Measurements from ENCODE around the gene DNHD1.

Gene DNHD1

GRCh38 chr11:6596239-6596877, 99.3 kb downstream of the DNHD1 start:
- no peak for DNase-seq

DNA sequence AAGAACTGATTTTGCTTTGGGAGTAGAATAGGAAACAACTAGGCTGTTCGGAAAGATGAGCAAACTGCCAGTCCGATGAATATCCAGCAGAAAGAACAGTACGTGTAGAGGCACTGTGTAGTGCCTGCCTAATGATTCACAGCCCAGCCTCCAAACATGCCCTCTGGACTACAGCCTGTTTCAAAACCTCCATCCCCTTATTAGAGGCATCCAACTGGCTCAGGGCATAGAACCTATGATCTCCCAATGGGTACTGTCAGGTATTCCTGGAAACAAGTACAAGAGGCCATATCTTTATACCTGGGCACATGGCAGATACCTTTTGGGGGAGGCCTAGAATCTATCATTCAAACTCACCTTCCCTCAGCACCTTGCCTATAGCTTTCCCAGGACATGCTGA, 101.5 kb downstream of the DNHD1 start:
- DNase-seq = no peak

- no peak for DNase-seq
These were observed 102.4 kb downstream of the DNHD1 start for GRCh38 chr11:6599449-6599848.

GRCh38 chr11:6599881-6600390, 102.9 kb downstream of the DNHD1 start:
- DNase-seq = no peak

DNA sequence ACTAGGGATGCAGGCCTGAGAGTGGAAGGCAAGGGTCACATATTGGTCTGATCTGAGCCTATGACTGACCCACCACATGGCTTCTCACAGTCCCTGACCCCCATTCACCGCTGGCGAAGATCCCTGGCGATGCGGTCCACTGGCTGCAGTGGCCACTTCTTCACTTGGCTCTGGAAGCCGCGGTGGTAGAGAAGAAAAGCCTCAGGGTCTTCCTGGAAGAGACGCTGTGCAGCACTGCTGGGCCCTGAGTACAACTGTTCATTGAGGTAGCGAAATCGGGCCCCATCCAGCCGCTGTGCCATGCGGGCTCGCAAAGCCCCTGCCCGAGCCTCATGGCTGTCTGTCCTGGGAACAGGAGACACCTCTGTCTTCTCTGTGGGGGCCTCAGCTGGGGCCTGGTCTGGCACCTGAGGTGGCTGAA, 104.0 kb downstream of the DNHD1 start:
- no peak for DNase-seq

- DNase-seq = no peak
These were observed 105.2 kb downstream of the DNHD1 start for GRCh38 chr11:6602096-6602940.

- DNase-seq = peak; percentile 94
These were observed 106.4 kb downstream of the DNHD1 start, which contains the start of the genes ILK and RRP8 for GRCh38 chr11:6603287-6604080. Gene ILK (plus strand): TSS chr11:6603774. CDS start chr11:6604272, 498 bp downstream. Gene RRP8 (minus strand): TSS chr11:6603616. CDS start chr11:6603502, 114 bp downstream.

DNA sequence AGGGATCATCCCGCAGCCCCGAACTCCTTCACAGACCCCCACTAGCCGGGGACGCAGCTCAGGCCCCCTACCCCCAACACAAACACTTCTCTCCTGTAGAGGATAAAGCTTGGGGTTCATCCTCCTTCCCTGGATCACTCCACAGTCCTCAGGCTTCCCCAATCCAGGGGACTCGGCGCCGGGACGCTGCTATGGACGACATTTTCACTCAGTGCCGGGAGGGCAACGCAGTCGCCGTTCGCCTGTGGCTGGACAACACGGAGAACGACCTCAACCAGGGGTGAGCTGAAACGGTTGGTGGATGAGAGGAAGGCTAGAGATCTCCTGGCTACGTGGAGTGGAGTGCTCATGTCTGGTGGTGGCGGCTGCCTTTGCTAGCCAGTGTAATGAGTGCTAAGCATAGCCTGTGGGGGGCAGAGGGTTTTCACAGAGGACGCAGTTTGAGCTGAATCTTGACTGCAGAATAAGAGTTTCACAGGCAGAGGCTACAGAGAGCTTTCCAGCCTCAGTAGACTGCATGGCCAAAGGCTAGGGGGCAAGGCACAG, 107.1 kb downstream of the DNHD1 start:
- DNase-seq = peak; percentile 77

- no peak for DNase-seq
These were observed 107.7 kb downstream of the DNHD1 start for GRCh38 chr11:6604790-6605189.

DNA sequence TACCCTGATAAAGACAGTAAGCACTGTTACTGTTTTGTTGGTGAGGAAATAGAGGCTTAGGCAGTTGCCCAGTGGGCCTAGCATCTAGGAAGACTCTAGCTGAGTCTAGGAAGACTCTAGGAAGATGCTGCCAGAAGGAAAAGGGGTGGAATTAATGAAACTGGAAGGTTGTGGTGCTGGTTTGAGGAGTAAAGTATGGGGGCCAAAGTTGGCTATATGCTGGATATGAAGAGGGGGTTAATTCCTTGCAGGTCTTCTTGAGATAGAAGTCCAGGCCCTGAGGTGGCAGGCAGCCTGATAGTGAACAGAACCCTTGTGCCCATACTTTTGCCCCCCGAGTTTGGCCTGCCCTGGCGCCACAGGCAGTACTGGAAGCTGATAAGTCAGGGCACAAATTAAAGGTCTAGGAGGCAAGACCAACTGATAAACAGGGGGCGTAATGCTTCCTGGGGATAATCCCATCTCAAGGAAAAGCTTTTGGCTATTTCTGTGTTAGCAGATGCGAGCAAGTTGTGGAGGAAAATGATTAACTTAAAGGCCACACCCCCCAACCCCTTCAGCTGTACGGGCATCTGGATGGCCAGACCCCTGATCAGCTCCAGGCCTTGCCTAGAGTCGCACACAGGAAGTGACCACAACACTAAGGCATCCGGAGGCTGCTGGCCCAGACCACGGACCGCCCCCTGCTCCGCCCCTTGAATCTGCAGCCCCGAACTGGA, 109.5 kb downstream of the DNHD1 start:
- DNase-seq = peak; percentile 97

DNA sequence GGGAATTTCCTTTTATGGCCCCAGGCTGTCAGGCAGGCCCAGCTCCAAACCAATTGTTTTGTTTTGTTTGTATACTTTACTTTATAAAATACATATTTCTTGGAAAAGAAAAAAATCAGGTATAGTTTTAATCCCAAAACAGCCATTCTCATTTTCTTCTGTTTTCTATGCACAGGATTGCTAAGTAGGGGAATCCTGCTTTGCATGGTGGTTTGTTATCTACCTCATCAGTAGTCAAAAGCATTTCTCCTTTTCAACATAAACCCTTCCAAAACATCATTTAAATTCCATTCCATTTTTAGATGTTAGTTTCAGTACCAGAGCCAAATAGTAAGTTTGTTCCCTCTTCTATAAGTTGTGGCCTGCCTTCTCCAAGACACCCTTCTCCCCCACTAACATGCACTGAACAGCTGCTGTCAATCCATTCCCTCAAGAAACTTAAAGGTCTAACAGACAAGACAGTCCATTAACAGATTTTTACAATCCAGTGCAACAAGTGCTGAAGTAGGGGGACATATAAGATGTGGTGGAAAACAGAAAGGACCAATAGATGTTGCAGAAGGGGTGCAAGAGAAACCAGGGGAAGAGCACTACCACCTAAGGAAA, 110.2 kb downstream of the DNHD1 start:
- DNase-seq = no peak

DNA sequence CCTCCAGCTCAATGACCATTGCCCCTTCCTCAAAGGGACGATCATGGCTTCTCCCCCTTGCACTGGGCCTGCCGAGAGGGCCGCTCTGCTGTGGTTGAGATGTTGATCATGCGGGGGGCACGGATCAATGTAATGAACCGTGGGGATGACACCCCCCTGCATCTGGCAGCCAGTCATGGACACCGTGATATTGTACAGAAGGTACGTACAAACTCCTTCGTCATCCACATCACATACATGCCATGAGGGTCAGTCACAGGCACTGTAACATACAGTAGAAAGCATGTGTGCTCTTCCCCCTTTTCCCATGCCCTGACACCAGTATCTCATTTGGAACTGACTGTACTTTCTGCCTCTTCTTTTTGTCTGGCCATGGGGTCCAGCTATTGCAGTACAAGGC, 110.9 kb downstream of the DNHD1 start:
- DNase-seq = no peak

DNA sequence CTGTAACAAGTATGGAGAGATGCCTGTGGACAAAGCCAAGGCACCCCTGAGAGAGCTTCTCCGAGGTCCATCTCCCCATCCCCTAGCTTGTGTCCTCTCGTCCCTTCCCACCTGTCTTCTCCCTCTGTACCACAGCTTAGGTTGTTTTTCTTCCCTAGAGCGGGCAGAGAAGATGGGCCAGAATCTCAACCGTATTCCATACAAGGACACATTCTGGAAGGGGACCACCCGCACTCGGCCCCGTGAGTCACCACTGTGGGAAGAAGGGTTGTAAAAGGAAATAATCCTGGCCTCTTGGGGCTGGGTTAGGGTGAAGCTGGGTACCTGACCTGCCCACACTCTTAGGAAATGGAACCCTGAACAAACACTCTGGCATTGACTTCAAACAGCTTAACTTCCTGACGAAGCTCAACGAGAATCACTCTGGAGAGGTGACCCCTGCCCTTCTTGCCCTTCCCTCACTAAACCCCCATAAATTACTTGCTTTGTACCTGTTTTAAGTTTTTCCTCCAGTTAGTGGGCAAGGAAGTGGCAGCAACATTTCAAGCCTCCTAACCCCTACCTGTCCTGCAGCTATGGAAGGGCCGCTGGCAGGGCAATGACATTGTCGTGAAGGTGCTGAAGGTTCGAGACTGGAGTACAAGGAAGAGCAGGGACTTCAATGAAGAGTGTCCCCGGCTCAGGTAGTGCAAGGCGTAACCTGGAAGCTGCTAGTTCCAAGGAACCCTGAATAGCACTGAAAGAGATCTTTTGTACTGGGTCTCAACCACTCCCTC, 111.8 kb downstream of the DNHD1 start:
- DNase-seq = no peak

DNA sequence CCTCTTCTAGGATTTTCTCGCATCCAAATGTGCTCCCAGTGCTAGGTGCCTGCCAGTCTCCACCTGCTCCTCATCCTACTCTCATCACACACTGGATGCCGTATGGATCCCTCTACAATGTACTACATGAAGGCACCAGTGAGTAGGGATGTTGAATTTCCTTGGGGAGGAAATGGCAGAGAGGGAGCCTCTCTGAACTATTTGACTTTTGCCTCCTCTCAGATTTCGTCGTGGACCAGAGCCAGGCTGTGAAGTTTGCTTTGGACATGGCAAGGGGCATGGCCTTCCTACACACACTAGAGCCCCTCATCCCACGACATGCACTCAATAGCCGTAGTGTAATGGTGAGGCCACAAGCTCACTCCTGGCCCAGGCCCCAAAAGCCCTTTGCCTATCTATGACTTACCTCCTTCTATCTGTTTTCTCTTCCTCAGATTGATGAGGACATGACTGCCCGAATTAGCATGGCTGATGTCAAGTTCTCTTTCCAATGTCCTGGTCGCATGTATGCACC, 112.5 kb downstream of the DNHD1 start:
- no peak for DNase-seq

- DNase-seq = peak; percentile 15
These were observed 113.5 kb downstream of the DNHD1 start for GRCh38 chr11:6610591-6610990.

- peak; percentile 6 for DNase-seq
These were observed 114.2 kb downstream of the DNHD1 start for GRCh38 chr11:6611092-6611962.

GRCh38 chr11:6611963-6612212, 114.8 kb downstream of the DNHD1 start:
- no peak for DNase-seq

DNA sequence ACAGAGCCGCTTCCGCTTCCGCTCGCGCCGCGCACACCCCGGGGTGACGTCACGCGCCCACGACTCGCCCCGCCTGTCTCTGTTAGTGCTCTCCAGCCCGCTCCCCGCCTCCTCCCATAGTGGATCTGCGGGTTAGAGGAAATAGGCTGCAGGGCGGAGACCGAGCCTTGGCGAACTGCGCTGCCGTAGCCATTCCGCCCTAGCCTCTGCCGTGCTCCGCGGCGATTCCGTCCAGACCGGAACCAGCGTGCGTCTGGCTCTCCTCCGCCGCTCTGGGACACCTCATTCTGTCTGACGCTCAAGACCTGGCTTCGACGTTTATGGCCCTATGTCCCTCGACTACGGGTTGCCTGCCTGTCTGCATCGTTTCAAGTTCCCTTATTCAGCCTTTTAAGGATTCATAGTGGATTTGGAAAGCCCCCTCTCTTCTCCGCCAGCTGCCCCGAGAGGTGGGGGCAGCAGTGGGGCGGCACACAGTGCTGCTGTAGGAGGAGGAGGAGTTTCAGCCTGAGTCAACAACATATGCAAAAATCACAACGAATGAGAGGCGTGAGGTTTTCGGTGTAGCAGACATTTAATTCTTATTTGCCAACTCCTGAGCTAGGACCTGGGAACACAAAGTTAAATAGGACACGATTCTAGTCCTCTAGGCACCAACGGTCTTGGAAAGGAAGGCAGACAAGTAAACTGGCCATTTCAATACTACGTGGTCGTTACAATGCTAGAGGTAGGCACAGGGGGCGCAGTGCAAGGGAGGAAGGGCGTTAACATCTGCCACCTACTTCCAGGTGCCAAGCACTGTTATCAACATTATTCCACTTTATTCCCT, 115.3 kb downstream of the DNHD1 start, which contains the start of gene TAF10:
TAF10 (minus strand) TSS at position 4 of the 829 bp plus-strand sequence. CDS start 27 bp downstream, outside the sequence.
- peak; percentile 98 for DNase-seq

- no peak for DNase-seq
These were observed 116.4 kb downstream of the DNHD1 start for GRCh38 chr11:6613496-6613895.
